A549 treated with RU486 at 1 μM for 4 hours (cell line): ENCODE measurements around the gene FRAT2. TPM values are rescaled to one million over a fixed set of nuclear protein-coding genes. Genes with fewer than 3 reads are reported as not detected.

Experiments
- total RNA-seq: library from RNA; stranded (reverse); fragments of 200-300 nt; extraction: Qiagen RNA extraction; gene quantifications from 5 replicates; pipeline ENCODE4 v1.2.3, GENCODE V29; 2022; ENCODE audit warnings: low read depth

FRAT2 gene, protein sequence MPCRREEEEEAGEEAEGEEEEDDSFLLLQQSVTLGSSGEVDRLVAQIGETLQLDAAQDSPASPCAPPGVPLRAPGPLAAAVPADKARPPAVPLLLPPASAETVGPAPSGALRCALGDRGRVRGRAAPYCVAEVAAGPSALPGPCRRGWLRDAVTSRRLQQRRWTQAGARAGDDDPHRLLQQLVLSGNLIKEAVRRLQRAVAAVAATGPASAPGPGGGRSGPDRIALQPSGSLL
- 5.6 to 9.7 TPM (median 8.2 TPM) in 5 replicates for total RNA-seq

DNA sequence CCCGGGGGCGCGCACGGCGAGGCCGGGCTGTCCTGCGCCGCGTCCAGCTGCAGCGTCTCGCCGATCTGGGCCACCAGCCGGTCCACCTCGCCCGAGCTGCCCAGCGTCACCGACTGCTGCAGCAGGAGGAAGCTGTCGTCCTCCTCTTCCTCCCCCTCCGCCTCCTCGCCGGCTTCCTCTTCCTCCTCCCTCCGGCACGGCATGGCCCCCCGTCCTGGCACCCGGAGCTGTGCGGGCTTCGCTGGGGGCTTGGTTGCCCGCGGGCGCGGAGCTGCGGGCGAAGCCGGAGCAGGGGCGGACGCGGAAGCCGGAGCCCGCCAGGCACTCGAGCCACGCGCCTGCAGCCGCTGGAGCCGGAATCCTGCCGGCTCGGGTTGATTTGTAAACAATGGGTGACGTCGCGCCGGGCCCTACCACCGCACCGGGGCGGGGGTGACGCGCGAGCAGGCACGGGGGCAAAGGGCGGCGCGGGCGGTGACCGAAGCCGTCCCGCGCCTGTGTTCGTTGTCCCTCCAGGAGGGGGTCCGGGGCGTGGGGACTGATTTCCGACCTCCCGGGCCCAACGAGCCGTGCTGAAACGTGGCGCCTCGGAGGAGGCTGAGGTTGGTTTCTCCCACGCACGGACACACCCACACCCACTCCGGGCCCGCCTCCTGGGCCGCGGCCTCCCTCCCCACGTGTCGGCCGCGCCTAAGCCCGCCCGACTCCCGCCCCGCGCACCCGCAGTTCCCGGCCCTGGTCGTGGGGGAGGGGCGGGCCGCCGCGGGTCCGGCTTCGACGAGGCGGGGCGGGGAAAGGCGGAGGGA lies at the start of gene FRAT2:
FRAT2 (minus strand) TSS at position 360 of the 806 bp plus-strand sequence; CDS start at position 203, 157 bp downstream.

DNA sequence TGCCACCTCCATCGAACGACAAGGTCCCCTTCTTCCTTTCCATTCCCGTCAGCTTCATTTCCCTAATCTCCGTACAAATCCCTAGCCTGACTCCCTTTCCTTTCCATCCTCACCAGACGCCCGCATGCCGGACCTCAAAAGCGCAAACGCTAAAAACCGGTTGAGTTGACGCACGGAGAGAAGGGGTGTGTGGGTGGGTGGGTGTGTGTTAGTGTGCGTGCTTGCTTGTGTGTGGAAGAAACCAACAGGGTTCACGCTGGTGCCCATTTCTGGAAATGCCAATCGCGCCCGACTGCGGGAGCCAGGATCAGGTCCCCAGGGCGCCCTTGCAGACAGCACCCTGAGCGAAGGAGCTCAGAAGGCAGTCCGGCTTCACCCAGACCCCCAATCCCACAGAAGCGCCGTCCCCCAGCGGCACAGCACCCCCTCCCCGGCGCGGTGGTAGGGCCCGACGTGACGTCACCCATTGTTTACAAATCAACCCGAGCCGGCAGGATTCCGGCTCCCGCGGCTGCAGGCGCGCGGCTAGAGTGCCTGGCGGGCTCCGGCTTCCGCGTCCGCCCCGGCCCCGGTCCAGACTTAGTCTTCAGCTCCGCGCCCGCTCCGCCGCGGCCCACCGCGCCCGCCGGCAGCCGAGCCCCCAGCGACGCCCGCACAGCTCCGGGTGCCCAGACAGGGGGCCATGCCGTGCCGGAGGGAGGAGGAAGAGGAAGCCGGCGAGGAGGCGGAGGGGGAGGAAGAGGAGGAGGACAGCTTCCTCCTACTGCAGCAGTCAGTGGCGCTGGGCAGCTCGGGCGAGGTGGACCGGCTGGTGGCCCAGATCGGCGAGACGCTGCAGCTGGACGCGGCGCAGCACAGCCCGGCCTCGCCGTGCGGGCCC lies 15.5 kb downstream of the FRAT2 start, which contains the start of gene FRAT1:
FRAT1 (plus strand) TSS at position 500 of the 880 bp plus-strand sequence; CDS start at position 683, 183 bp downstream.

DNA sequence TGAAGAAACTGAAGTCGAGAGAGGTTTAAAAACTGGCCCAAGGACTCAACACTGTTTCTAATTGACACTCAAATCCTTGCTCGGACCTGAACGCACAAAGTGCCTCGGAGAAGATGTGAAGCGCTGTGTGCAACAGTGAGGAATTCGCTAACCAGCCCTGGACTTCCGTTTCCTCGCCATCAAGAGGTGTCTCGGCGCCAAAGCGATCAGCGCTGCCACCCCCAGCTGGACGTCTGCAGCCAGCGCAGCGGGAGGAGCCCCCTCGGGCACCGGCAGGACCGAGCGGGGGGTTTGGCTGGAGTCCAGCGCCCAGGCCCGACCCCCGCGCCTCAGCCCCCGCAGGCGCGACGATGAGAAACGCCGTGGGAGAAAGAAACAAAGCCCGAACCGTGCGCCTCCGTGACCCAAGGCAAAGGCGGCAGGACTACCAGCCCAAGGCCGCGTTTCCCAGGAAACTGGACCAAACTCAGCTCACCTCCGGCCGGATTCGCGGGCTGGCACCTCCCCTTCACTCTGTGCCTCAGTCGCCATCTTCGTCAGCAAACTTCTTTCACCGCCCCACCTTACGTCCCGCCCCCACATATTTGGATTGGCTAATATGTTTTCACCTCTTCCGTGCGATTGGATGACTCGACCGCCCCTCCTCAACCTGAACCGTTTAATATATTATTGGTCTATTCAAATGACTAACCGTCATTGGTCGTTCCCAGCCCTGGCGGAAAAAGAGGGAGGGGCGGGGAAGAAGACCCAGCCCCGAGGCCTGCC lies 42.2 kb downstream of the FRAT2 start, which contains the start of gene ARHGAP19:
ARHGAP19 (minus strand) TSS at position 541 of the 765 bp plus-strand sequence; CDS start at position 531, 10 bp downstream.

Other genes starting within 250 kb of the FRAT2 start
- 0.02 to 0.23 TPM (median 0.06 TPM) in 4 of 5 replicates, not detected in the other for gene SLIT1, start 148.8 kb downstream of the FRAT2 start, total RNA-seq
- gene ARHGAP19, start 42.1 kb downstream of the FRAT2 start, total RNA-seq: 3.4 to 6.5 TPM (median 5.1 TPM) in 5 replicates
- 0.94 to 2.2 TPM (median 1.6 TPM) in 5 replicates for gene FRAT1, start 15.5 kb downstream of the FRAT2 start, total RNA-seq
- gene RRP12, start 66.6 kb upstream of the FRAT2 start, total RNA-seq: 52.6 to 75.2 TPM (median 61.0 TPM) in 5 replicates
- 555 to 637 TPM (median 622 TPM) in 5 replicates for gene PGAM1, start 91.5 kb upstream of the FRAT2 start, total RNA-seq
- 53.0 to 60.6 TPM (median 54.2 TPM) in 5 replicates for gene EXOSC1, start 111.3 kb upstream of the FRAT2 start, total RNA-seq
- gene ZDHHC16, start 111.4 kb upstream of the FRAT2 start, total RNA-seq: 42.8 to 52.3 TPM (median 50.0 TPM) in 5 replicates
- 40.8 to 46.0 TPM (median 44.2 TPM) in 5 replicates for gene MMS19, start 163.7 kb upstream of the FRAT2 start, total RNA-seq
- 13.2 to 19.6 TPM (median 18.9 TPM) in 5 replicates for gene UBTD1, start 164.2 kb upstream of the FRAT2 start, total RNA-seq
- gene ANKRD2, start 238.1 kb upstream of the FRAT2 start, total RNA-seq: 2.8 to 6.8 TPM (median 4.4 TPM) in 5 replicates
- 0.83 to 1.7 TPM (median 0.93 TPM) in 5 replicates for gene HOGA1, start 249.7 kb upstream of the FRAT2 start, total RNA-seq